OCI-LY3 (cell line): ENCODE results near the gene SEBOX.

Experiments
- H2AFZ ChIP-seq: fragments of 200-600, 300-600 bp; shearing (Covaris generic); 2 replicates; pipeline ENCODE4 v1.6.0; 2014; ENCODE audit warnings: antibody characterized with exemption, low read depth, low read length
- H3K27ac ChIP-seq: fragments of 200-600, 300-600 bp; sonication (generic); 2 replicates; pipeline ENCODE4 v1.5.1; 2014; ENCODE audit warnings: mild to moderate bottlenecking, low read length, moderate library complexity, mixed read lengths
- H3K27me3 ChIP-seq: fragments of 200-600, 300-600 bp; sonication (generic); 2 replicates; pipeline ENCODE4 v1.6.1; 2014; ENCODE audit warnings: low read depth, low read length, mixed read lengths
- H3K36me3 ChIP-seq: fragments of 200-600, 300-600 bp; sonication (generic); replicated peaks from 2 replicates; pipeline ENCODE3; 2014; ENCODE audit warnings: low read depth, low read length, mixed read lengths
- H3K4me1 ChIP-seq: fragments of 300-600, 200-600 bp; sonication (generic); 2 replicates; pipeline ENCODE4 v1.6.1; 2014; ENCODE audit warnings: low read length, mixed read lengths
- H3K4me2 ChIP-seq: fragments of 200-600, 300-600 bp; sonication (generic); 2 replicates; pipeline ENCODE4 v1.6.1; 2014; ENCODE audit warnings: low read length, mixed read lengths
- H3K4me3 ChIP-seq: fragments of 300-600, 200-600 bp; sonication (generic); 2 replicates; pipeline ENCODE4 v1.5.1; 2014; ENCODE audit warnings: antibody characterized with exemption, mild to moderate bottlenecking, low read length, moderate library complexity
- H3K79me2 ChIP-seq: fragments of 300-600, 200-600 bp; shearing (Covaris generic); 2 replicates; pipeline ENCODE4 v1.6.1; 2014; ENCODE audit warnings: mild to moderate bottlenecking, low read length, mixed read lengths
- H3K9ac ChIP-seq: fragments of 300-600, 200-600 bp; shearing (Covaris generic); 2 replicates; pipeline ENCODE4 v1.6.0; 2014; ENCODE audit warnings: mild to moderate bottlenecking, low read length, moderate library complexity
- H3K9me3 ChIP-seq: fragments of 200-600, 300-600 bp; shearing (Covaris generic); 2 replicates; pipeline ENCODE4 v1.6.1; 2014; ENCODE audit warnings: low read length, mixed read lengths; ENCODE audit not compliant: insufficient read depth
- H4K20me1 ChIP-seq: fragments of 200-600, 300-600 bp; sonication (generic); 2 replicates; pipeline ENCODE4 v1.6.1; 2016; ENCODE audit warnings: low read length, mixed read lengths; ENCODE audit not compliant: insufficient read depth
- EZH2phosphoT487 ChIP-seq: fragments of 200-600 bp; shearing (Covaris generic); IDR thresholded peaks from 2 replicates; pipeline ENCODE4 v1.6.1; 2018; ENCODE audit warnings: antibody characterized with exemption, mixed run types, low read depth
- TF ChIP-seq, protein P1 (sequence below): fragments of 200-600, 300-600 bp; sonication (generic); IDR thresholded peaks from 2 replicates; pipeline ENCODE4 v1.5.1; 2014; ENCODE audit warnings: antibody characterized with exemption, low read length, low read depth

The SEBOX gene

GRCh38 chr17:28313841-28314240, 51.2 kb downstream of the SEBOX start:
- Histone ChIP-seq H3K79me2 (peaks cover 20% of the 10 kb centered on the region), H4K20me1 (no peaks in the 10 kb centered on the region), H3K9ac (no peak overlapping the region), H2AFZ (no peak overlapping the region), H3K27ac (no peak overlapping the region), H3K27me3 (no peaks in the 10 kb centered on the region), H3K36me3 (no peaks in the 10 kb centered on the region), H3K4me2 (no peak overlapping the region), H3K9me3 (no peaks in the 10 kb centered on the region), H3K4me1 (peaks cover 18% of the 10 kb centered on the region), H3K4me3 (no peak overlapping the region)
- TF ChIP-seq EZH2phosphoT487 = no peak
- TF ChIP-seq, protein P1, sequence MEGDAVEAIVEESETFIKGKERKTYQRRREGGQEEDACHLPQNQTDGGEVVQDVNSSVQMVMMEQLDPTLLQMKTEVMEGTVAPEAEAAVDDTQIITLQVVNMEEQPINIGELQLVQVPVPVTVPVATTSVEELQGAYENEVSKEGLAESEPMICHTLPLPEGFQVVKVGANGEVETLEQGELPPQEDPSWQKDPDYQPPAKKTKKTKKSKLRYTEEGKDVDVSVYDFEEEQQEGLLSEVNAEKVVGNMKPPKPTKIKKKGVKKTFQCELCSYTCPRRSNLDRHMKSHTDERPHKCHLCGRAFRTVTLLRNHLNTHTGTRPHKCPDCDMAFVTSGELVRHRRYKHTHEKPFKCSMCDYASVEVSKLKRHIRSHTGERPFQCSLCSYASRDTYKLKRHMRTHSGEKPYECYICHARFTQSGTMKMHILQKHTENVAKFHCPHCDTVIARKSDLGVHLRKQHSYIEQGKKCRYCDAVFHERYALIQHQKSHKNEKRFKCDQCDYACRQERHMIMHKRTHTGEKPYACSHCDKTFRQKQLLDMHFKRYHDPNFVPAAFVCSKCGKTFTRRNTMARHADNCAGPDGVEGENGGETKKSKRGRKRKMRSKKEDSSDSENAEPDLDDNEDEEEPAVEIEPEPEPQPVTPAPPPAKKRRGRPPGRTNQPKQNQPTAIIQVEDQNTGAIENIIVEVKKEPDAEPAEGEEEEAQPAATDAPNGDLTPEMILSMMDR = no peak
